Stomach (tissue), 4 donors: ENCODE measurements around the gene ARL4D.

Experiments used
- CTCF ChIP-seq, 7 experiments: fragments of 450-650 bp in 4 of 7; fragments of 200-600 bp in 3 of 7; sonication (generic) in 3 of 7; IDR thresholded peaks; one replicate each; pipeline ENCODE4 v1.5.1; 2016 to 2019; ENCODE audit warnings: antibody characterized with exemption in 7 of 7, control low read depth in 2 of 7, mild to moderate bottlenecking in 1 of 7
- EP300 ChIP-seq: sonication (generic); formaldehyde crosslinking; IDR thresholded peaks from one replicate; pipeline ENCODE4 v1.6.1; 2017; ENCODE audit warnings: antibody characterized with exemption
- POLR2A ChIP-seq, 4 donors: fragments of 450-650 bp; IDR thresholded peaks; one replicate each; pipeline ENCODE4 v1.6.1; 2016; ENCODE audit warnings: antibody characterized with exemption in 4 of 4, control low read depth in 2 of 4, mild to moderate bottlenecking in 1 of 4, moderate library complexity in 1 of 4
- POLR2AphosphoS5 ChIP-seq, 3 donors: sonication (generic); formaldehyde crosslinking; IDR thresholded peaks; one replicate each; pipeline ENCODE4 v1.6.1; 2016; ENCODE audit warnings: antibody characterized with exemption in 3 of 3

- TF ChIP-seq CTCF (IDR thresholded peaks at IDR 0.05) (no peak), POLR2A (IDR thresholded peaks at IDR 0.05) (no peak), EP300 (no peak), POLR2AphosphoS5 (IDR thresholded peaks at IDR 0.05) (no peak)
Observed at GRCh38 chr17:43430936-43431713, 32.3 kb downstream of the ARL4D start.
